H9 (cell line): ENCODE results near the gene BTLA. TPM values are rescaled to one million over a fixed set of nuclear protein-coding genes. Genes with fewer than 3 reads are reported as not detected.

Source experiments
- DNase-seq: peaks from one replicate; pipeline ENCODE4 v3.0.0-alpha.2; 2017
- H2AFZ ChIP-seq: one replicate; pipeline ENCODE4 v1.6.1; 2013; ENCODE audit warnings: mild to moderate bottlenecking, low read length, control low read depth, moderate library complexity
- H2AK5ac ChIP-seq: 2 replicates; pipeline ENCODE4 v1.6.1; 2013; ENCODE audit warnings: low read length, control low read depth, mixed read lengths; ENCODE audit not compliant: insufficient read length
- H2BK120ac ChIP-seq: one replicate; pipeline ENCODE4 v1.6.1; 2013; ENCODE audit warnings: low read depth, mild to moderate bottlenecking, low read length, control low read depth, inconsistent platforms; ENCODE audit not compliant: poor library complexity, severe bottlenecking
- H2BK12ac ChIP-seq: 2 replicates; pipeline ENCODE4 v1.6.1; 2013; ENCODE audit warnings: low read length, control low read depth, mixed read lengths, low read depth; ENCODE audit not compliant: insufficient read length
- H2BK15ac ChIP-seq: 2 replicates; pipeline ENCODE4 v1.6.1; 2013; ENCODE audit warnings: low read depth, low read length, control low read depth
- H2BK20ac ChIP-seq: one replicate; pipeline ENCODE4 v1.6.1; 2013; ENCODE audit warnings: low read depth, mild to moderate bottlenecking, low read length, control low read depth, inconsistent platforms; ENCODE audit not compliant: poor library complexity, severe bottlenecking
- H2BK5ac ChIP-seq: 2 replicates; pipeline ENCODE4 v1.6.1; 2013; ENCODE audit warnings: low read length, control low read depth, mixed read lengths; ENCODE audit not compliant: insufficient read length
- H3K14ac ChIP-seq: 2 replicates; pipeline ENCODE4 v1.6.1; 2013; ENCODE audit warnings: low read length, control low read depth; ENCODE audit not compliant: insufficient read depth
- H3K18ac ChIP-seq: 2 replicates; pipeline ENCODE4 v1.6.1; 2013; ENCODE audit warnings: low read depth, mild to moderate bottlenecking, mixed read lengths, low read length, control low read depth; ENCODE audit not compliant: insufficient read length
- H3K23ac ChIP-seq: 2 replicates; pipeline ENCODE4 v1.6.1; 2013; ENCODE audit warnings: low read length, control low read depth, mixed read lengths, low read depth; ENCODE audit not compliant: insufficient read length
- H3K23me2 ChIP-seq: 2 replicates; pipeline ENCODE4 v1.6.1; 2013; ENCODE audit warnings: low read depth, mild to moderate bottlenecking, mixed read lengths, low read length, control low read depth; ENCODE audit not compliant: insufficient read length, poor library complexity, severe bottlenecking
- H3K27ac ChIP-seq: 2 replicates; pipeline ENCODE4 v1.5.1; 2013; ENCODE audit warnings: low read length, control low read depth, mixed read lengths, low read depth; ENCODE audit not compliant: insufficient read length
- H3K27me3 ChIP-seq: 2 replicates; pipeline ENCODE4 v1.6.1; 2013; ENCODE audit warnings: low read length, control low read depth, inconsistent platforms; ENCODE audit not compliant: insufficient read depth
- H3K4ac ChIP-seq: 2 replicates; pipeline ENCODE4 v1.6.1; 2013; ENCODE audit warnings: low read depth, mild to moderate bottlenecking, control low read depth, inconsistent platforms, low read length, moderate library complexity
- H3K4me1 ChIP-seq: 2 replicates; pipeline ENCODE4 v1.6.1; 2013; ENCODE audit warnings: low read length, control low read depth, inconsistent platforms; ENCODE audit not compliant: insufficient read depth
- H3K4me2 ChIP-seq: 2 replicates; pipeline ENCODE4 v1.6.1; 2013; ENCODE audit warnings: low read length, control low read depth, mixed read lengths; ENCODE audit not compliant: insufficient read length, insufficient read depth
- H3K56ac ChIP-seq: 2 replicates; pipeline ENCODE4 v1.6.1; 2013; ENCODE audit warnings: low read depth, mild to moderate bottlenecking, mixed read lengths, low read length, control low read depth; ENCODE audit not compliant: insufficient read length
- H3K79me1 ChIP-seq: 2 replicates; pipeline ENCODE4 v1.6.1; 2013; ENCODE audit warnings: low read depth, mild to moderate bottlenecking, moderate library complexity, low read length, control low read depth, inconsistent platforms; ENCODE audit not compliant: insufficient read depth, poor library complexity, severe bottlenecking
- H3K79me2 ChIP-seq: 2 replicates; pipeline ENCODE4 v1.6.1; 2013; ENCODE audit warnings: low read length, control low read depth, inconsistent platforms; ENCODE audit not compliant: insufficient read depth
- H3K9ac ChIP-seq: 2 replicates; pipeline ENCODE4 v1.6.1; 2013; ENCODE audit warnings: low read length, control low read depth, mixed read lengths; ENCODE audit not compliant: insufficient read length; ENCODE audit errors: extremely low read depth
- H3K9me3 ChIP-seq: one replicate; pipeline ENCODE4 v1.6.1; 2013; ENCODE audit warnings: low read depth, low read length, inconsistent platforms; ENCODE audit not compliant: control insufficient read depth
- H3T11ph ChIP-seq: one replicate; pipeline ENCODE4 v1.6.1; 2013; ENCODE audit warnings: mild to moderate bottlenecking, low read length, control low read depth, inconsistent platforms
- H4K20me1 ChIP-seq: one replicate; pipeline ENCODE4 v1.6.1; 2013; ENCODE audit not compliant: control insufficient read depth, insufficient read length, insufficient read depth
- H4K5ac ChIP-seq: 2 replicates; pipeline ENCODE4 v1.6.1; 2013; ENCODE audit warnings: low read depth, mild to moderate bottlenecking, mixed read lengths, low read length, control low read depth; ENCODE audit not compliant: insufficient read length
- H4K8ac ChIP-seq: replicated peaks from 2 replicates; pipeline ENCODE4 v1.6.1; 2013; ENCODE audit warnings: low read length, control low read depth, mixed read lengths, low read depth; ENCODE audit not compliant: insufficient read length
- H4K91ac ChIP-seq: 2 replicates; pipeline ENCODE4 v1.6.1; 2013; ENCODE audit warnings: low read depth, mild to moderate bottlenecking, moderate library complexity, mixed read lengths, low read length, control low read depth; ENCODE audit not compliant: insufficient read length
- H3K27ac Mint-ChIP-seq, 3 experiments: 2 replicates in 2 of 3; 3 replicates in 1 of 3; pipeline ENCODE4 v1.8.0; 2020 to 2021; ENCODE audit warnings: mixed read lengths in 3 of 3, mild to moderate bottlenecking in 1 of 3, moderate library complexity in 1 of 3
- H3K27me3 Mint-ChIP-seq: 2 replicates; pipeline ENCODE4 v1.8.0; 2021; ENCODE audit warnings: low read depth, mild to moderate bottlenecking, moderate library complexity, mixed read lengths
- H3K36me3 Mint-ChIP-seq, 3 experiments: 2 replicates in 2 of 3; 3 replicates in 1 of 3; pipeline ENCODE4 v1.8.0; 2020 to 2021; ENCODE audit warnings: low read depth in 3 of 3, mixed read lengths in 3 of 3; ENCODE audit not compliant: insufficient read depth in 1 of 3
- H3K4me1 Mint-ChIP-seq, 2 experiments: 2 replicates each; pipeline ENCODE4 v1.8.0; 2020; ENCODE audit warnings: mixed read lengths in 2 of 2
- H3K4me3 Mint-ChIP-seq, 2 experiments: 2 replicates in 1 of 2; 3 replicates in 1 of 2; pipeline ENCODE4 v1.8.0; 2020 to 2021; ENCODE audit warnings: mild to moderate bottlenecking in 2 of 2, mixed read lengths in 2 of 2, moderate library complexity in 1 of 2
- H3K9me3 Mint-ChIP-seq, 2 experiments: 2 replicates in 1 of 2; 3 replicates in 1 of 2; pipeline ENCODE4 v1.8.0; 2020; ENCODE audit warnings: mild to moderate bottlenecking in 2 of 2, mixed read lengths in 2 of 2, moderate library complexity in 1 of 2
- WGBS: extraction: QIAGEN DNeasy Blood & Tissue Kit; methylation state at CpG from one replicate; pipeline ENCODE4 v1.1.7; 2013; ENCODE audit warnings: missing lambda C conversion rate, low lambda C conversion rate, mixed read lengths; ENCODE audit not compliant: insufficient read length; ENCODE audit errors: extremely low coverage; 5-methylcytosine and 5-hydroxymethylcytosine counted together
- total RNA-seq: library from RNA; stranded (reverse); gene quantifications from 2 replicates; pipeline ENCODE4 v1.2.1, GENCODE V29; 2021
- TF ChIP-seq, protein P1 (sequence below): fragments of 200-600 bp; sonication (generic); conservative IDR thresholded peaks from 3 replicates; pipeline ENCODE4 v1.8.0; 2021; ENCODE audit warnings: antibody characterized with exemption, mild to moderate bottlenecking

Gene BTLA
- total RNA-seq, 1 experiment from 2014 or later, result not detected

DNA sequence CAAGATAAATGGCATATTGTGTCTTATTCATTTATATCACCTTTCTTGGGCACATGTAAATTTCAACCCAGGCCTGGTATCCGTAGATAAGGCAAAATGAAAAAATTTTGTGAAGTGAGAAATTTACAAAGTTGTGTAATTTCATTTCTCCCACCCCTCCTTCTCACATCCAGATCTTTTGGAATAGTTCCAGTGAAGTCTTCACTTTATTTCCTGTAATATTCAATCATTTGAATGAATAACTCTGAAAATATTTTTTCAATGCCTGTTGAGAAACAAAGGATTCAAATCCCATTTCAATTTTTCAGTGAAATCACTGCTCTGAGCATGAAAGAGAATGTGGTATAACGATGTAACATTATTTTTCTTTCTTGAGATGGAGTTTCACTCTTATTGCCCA lies 53.4 kb downstream of the BTLA start:
- no peak overlapping the region for H3K9ac ChIP-seq
- no peak overlapping the region for H3K56ac ChIP-seq
- no peak overlapping the region for H3K18ac ChIP-seq
- no peaks in the 10 kb centered on the region for H3K4me1 ChIP-seq
- H4K5ac ChIP-seq, result no peak overlapping the region
- no CpG with 5 or more reads among the region's 2 CpGs for WGBS
- H4K8ac ChIP-seq, result no peak overlapping the region
- H2BK120ac ChIP-seq, result no peak overlapping the region
- H3K79me1 ChIP-seq, result no peaks in the 10 kb centered on the region
- no peak overlapping the region for H2AK5ac ChIP-seq
- no peak overlapping the region for H2BK15ac ChIP-seq
- no peaks in the 10 kb centered on the region for H3K9me3 ChIP-seq
- H4K91ac ChIP-seq, result no peak overlapping the region
- TF ChIP-seq, protein P1, sequence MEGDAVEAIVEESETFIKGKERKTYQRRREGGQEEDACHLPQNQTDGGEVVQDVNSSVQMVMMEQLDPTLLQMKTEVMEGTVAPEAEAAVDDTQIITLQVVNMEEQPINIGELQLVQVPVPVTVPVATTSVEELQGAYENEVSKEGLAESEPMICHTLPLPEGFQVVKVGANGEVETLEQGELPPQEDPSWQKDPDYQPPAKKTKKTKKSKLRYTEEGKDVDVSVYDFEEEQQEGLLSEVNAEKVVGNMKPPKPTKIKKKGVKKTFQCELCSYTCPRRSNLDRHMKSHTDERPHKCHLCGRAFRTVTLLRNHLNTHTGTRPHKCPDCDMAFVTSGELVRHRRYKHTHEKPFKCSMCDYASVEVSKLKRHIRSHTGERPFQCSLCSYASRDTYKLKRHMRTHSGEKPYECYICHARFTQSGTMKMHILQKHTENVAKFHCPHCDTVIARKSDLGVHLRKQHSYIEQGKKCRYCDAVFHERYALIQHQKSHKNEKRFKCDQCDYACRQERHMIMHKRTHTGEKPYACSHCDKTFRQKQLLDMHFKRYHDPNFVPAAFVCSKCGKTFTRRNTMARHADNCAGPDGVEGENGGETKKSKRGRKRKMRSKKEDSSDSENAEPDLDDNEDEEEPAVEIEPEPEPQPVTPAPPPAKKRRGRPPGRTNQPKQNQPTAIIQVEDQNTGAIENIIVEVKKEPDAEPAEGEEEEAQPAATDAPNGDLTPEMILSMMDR, result no peak
- no peaks in the 10 kb centered on the region for H3K27me3 Mint-ChIP-seq
- no peaks in the 10 kb centered on the region for H3K27me3 ChIP-seq
- no peak overlapping the region for H3K14ac ChIP-seq
- H3K27ac Mint-ChIP-seq, result no peak overlapping the region
- no peak overlapping the region for H3K4me3 Mint-ChIP-seq
- H3K4ac ChIP-seq, result no peak overlapping the region
- H4K20me1 ChIP-seq, result no peaks in the 10 kb centered on the region
- no peaks in the 10 kb centered on the region for H3K79me2 ChIP-seq
- H3K23ac ChIP-seq, result no peak overlapping the region
- H2BK5ac ChIP-seq, result no peak overlapping the region
- no peaks in the 10 kb centered on the region for H3K23me2 ChIP-seq
- no peak overlapping the region for H3T11ph ChIP-seq
- no peak overlapping the region for H2BK12ac ChIP-seq
- H3K27ac ChIP-seq, result no peak overlapping the region
- no peaks in the 10 kb centered on the region for H3K36me3 Mint-ChIP-seq
- H3K4me1 Mint-ChIP-seq, result peaks cover 0 to 2% of the 10 kb centered on the region in 2 experiments; a peak in 1 of 4 replicates
- DNase-seq, result no peak
- peaks cover 0 to 2% of the 10 kb centered on the region in 2 experiments; a peak in 2 of 5 replicates for H3K9me3 Mint-ChIP-seq
- no peak overlapping the region for H2BK20ac ChIP-seq
- H3K4me2 ChIP-seq, result no peak overlapping the region
- H2AFZ ChIP-seq, result no peak overlapping the region
